ENCODE data around the gene CPED1. TPM values are rescaled to one million over a fixed set of nuclear protein-coding genes. Genes with fewer than 3 reads are reported as not detected.

Gene CPED1
- total RNA-seq, 1 experiment from 2014 or later = 0.44 TPM

- TF ChIP-seq, protein P1, sequence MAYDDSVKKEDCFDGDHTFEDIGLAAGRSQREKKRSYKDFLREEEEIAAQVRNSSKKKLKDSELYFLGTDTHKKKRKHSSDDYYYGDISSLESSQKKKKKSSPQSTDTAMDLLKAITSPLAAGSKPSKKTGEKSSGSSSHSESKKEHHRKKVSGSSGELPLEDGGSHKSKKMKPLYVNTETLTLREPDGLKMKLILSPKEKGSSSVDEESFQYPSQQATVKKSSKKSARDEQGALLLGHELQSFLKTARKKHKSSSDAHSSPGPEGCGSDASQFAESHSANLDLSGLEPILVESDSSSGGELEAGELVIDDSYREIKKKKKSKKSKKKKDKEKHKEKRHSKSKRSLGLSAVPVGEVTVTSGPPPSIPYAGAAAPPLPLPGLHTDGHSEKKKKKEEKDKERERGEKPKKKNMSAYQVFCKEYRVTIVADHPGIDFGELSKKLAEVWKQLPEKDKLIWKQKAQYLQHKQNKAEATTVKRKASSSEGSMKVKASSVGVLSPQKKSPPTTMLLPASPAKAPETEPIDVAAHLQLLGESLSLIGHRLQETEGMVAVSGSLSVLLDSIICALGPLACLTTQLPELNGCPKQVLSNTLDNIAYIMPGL (CRISPR knock-in tag; IDR thresholded peaks at IDR 0.05) = no peak
- TF ChIP-seq CBFB (CRISPR knock-in tag; IDR thresholded peaks at IDR 0.05; ENCODE audit: low read depth) = no peak
Observed at GRCh38 chr7:121195010-121195409, 206.5 kb downstream of the CPED1 start (continued).

DNA sequence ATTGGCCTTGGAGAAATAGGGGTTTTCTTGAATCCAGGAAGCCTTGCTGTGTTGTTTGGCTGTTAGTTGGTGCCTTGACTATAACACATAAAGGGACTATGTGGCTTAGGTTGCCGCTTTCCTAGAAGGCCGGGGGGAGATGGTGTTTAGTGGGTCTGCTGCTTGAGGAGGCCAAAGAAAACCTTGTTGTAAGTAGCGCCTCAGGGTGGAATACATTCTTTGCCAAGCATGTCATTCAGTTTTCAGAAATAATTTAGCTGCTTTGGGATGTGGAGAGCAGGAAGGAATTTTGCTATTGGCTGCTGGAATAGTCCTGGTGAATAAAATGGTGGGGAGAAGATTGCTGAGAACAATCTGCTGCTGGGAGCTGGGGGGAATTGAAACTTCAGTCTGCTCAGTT lies 207.4 kb downstream of the CPED1 start:
- CTCF ChIA-PET = no interaction called here
- Mint-ChIP-seq H3K27ac (no peak overlapping the region), H3K36me3 (no peaks in the 10 kb centered on the region), H3K9me3 (peaks cover 5% of the 10 kb centered on the region), H3K4me3 (no peak overlapping the region), H3K27me3 (ENCODE audit: low read depth) (no peaks in the 10 kb centered on the region), H3K4me1 (no peaks in the 10 kb centered on the region)
- DNase-seq (ENCODE audit: low spot score) = no peak
- no peak for TF ChIP-seq ERG (CRISPR knock-in tag; IDR thresholded peaks at IDR 0.05)
- no peak for TF ChIP-seq ZMAT4 (CRISPR knock-in tag; IDR thresholded peaks at IDR 0.05)
- TF ChIP-seq ATF3 (CRISPR knock-in tag; conservative IDR thresholded peaks at IDR 0.05) = no peak
- no peak for TF ChIP-seq TP53 (CRISPR knock-in tag; IDR thresholded peaks at IDR 0.05)
- TF ChIP-seq, protein P2, sequence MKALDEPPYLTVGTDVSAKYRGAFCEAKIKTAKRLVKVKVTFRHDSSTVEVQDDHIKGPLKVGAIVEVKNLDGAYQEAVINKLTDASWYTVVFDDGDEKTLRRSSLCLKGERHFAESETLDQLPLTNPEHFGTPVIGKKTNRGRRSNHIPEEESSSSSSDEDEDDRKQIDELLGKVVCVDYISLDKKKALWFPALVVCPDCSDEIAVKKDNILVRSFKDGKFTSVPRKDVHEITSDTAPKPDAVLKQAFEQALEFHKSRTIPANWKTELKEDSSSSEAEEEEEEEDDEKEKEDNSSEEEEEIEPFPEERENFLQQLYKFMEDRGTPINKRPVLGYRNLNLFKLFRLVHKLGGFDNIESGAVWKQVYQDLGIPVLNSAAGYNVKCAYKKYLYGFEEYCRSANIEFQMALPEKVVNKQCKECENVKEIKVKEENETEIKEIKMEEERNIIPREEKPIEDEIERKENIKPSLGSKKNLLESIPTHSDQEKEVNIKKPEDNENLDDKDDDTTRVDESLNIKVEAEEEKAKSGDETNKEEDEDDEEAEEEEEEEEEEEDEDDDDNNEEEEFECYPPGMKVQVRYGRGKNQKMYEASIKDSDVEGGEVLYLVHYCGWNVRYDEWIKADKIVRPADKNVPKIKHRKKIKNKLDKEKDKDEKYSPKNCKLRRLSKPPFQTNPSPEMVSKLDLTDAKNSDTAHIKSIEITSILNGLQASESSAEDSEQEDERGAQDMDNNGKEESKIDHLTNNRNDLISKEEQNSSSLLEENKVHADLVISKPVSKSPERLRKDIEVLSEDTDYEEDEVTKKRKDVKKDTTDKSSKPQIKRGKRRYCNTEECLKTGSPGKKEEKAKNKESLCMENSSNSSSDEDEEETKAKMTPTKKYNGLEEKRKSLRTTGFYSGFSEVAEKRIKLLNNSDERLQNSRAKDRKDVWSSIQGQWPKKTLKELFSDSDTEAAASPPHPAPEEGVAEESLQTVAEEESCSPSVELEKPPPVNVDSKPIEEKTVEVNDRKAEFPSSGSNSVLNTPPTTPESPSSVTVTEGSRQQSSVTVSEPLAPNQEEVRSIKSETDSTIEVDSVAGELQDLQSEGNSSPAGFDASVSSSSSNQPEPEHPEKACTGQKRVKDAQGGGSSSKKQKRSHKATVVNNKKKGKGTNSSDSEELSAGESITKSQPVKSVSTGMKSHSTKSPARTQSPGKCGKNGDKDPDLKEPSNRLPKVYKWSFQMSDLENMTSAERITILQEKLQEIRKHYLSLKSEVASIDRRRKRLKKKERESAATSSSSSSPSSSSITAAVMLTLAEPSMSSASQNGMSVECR (CRISPR knock-in tag; IDR thresholded peaks at IDR 0.05; ENCODE audit: borderline replicate concordance) = no peak
- TF ChIP-seq IRF2 (CRISPR knock-in tag; IDR thresholded peaks at IDR 0.05; ENCODE audit: borderline replicate concordance, low read depth) = no peak
- no peak for TF ChIP-seq NR2C2 (CRISPR knock-in tag; IDR thresholded peaks at IDR 0.05)
- TF ChIP-seq, protein P3, sequence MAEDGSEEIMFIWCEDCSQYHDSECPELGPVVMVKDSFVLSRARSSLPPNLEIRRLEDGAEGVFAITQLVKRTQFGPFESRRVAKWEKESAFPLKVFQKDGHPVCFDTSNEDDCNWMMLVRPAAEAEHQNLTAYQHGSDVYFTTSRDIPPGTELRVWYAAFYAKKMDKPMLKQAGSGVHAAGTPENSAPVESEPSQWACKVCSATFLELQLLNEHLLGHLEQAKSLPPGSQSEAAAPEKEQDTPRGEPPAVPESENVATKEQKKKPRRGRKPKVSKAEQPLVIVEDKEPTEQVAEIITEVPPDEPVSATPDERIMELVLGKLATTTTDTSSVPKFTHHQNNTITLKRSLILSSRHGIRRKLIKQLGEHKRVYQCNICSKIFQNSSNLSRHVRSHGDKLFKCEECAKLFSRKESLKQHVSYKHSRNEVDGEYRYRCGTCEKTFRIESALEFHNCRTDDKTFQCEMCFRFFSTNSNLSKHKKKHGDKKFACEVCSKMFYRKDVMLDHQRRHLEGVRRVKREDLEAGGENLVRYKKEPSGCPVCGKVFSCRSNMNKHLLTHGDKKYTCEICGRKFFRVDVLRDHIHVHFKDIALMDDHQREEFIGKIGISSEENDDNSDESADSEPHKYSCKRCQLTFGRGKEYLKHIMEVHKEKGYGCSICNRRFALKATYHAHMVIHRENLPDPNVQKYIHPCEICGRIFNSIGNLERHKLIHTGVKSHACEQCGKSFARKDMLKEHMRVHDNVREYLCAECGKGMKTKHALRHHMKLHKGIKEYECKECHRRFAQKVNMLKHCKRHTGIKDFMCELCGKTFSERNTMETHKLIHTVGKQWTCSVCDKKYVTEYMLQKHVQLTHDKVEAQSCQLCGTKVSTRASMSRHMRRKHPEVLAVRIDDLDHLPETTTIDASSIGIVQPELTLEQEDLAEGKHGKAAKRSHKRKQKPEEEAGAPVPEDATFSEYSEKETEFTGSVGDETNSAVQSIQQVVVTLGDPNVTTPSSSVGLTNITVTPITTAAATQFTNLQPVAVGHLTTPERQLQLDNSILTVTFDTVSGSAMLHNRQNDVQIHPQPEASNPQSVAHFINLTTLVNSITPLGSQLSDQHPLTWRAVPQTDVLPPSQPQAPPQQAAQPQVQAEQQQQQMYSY (CRISPR knock-in tag; IDR thresholded peaks at IDR 0.05) = no peak
- ATAC-seq = peak; percentile 20; the same call in 1 of the 2 replicates
- POLR2A ChIA-PET = no interaction called here

DNA sequence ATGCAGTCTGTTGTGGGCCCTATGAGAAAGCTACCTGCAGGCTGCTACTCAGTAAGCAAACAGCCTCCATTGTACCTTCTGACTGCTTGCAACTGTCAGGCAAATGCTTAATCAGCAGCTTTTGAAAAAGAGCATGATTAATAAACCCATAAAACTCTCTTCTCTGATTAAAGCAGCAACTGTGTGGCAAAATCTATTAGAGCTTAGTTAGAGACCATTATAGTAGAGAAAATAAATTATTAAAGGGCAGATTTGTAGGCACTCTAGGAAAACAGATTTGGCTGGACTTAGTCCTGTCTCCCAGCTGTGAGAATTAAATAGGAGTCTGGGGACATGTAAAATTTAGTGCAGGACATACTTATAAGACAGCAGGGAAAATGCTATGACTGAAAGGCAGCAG lies 207.8 kb downstream of the CPED1 start:
- ATAC-seq (peak; percentile 36; the same call in 1 of the 2 replicates), DNase-seq (ENCODE audit: low spot score) (no peak)
- Mint-ChIP-seq H3K4me3 (no peak overlapping the region), H3K27ac (no peak overlapping the region), H3K4me1 (no peaks in the 10 kb centered on the region), H3K27me3 (ENCODE audit: low read depth) (no peaks in the 10 kb centered on the region), H3K9me3 (peaks cover 5% of the 10 kb centered on the region), H3K36me3 (no peaks in the 10 kb centered on the region)
- ChIA-PET POLR2A (no interaction called here), CTCF (no interaction called here)
- no peak for TF ChIP-seq TCF7 (CRISPR knock-in tag; IDR thresholded peaks at IDR 0.05; ENCODE audit: low read depth)
- TF ChIP-seq ZNF219 (CRISPR knock-in tag; IDR thresholded peaks at IDR 0.05; ENCODE audit: borderline replicate concordance) = no peak
- TF ChIP-seq, protein P4, sequence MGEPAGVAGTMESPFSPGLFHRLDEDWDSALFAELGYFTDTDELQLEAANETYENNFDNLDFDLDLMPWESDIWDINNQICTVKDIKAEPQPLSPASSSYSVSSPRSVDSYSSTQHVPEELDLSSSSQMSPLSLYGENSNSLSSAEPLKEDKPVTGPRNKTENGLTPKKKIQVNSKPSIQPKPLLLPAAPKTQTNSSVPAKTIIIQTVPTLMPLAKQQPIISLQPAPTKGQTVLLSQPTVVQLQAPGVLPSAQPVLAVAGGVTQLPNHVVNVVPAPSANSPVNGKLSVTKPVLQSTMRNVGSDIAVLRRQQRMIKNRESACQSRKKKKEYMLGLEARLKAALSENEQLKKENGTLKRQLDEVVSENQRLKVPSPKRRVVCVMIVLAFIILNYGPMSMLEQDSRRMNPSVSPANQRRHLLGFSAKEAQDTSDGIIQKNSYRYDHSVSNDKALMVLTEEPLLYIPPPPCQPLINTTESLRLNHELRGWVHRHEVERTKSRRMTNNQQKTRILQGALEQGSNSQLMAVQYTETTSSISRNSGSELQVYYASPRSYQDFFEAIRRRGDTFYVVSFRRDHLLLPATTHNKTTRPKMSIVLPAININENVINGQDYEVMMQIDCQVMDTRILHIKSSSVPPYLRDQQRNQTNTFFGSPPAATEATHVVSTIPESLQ (CRISPR knock-in tag; IDR thresholded peaks at IDR 0.05) = no peak
- no peak for TF ChIP-seq SP1 (CRISPR knock-in tag; conservative IDR thresholded peaks at IDR 0.05)
- no peak for TF ChIP-seq HMGA2 (CRISPR knock-in tag; IDR thresholded peaks at IDR 0.05)
- no peak for TF ChIP-seq ZBTB43 (CRISPR knock-in tag; IDR thresholded peaks at IDR 0.05)
- no peak for TF ChIP-seq CBFB (CRISPR knock-in tag; IDR thresholded peaks at IDR 0.05; ENCODE audit: low read depth)
- no peak for TF ChIP-seq ATF3 (CRISPR knock-in tag; conservative IDR thresholded peaks at IDR 0.05)

All from WTC11 (cell line).